Measurements from ENCODE around the gene FGFBP3.

DNA sequence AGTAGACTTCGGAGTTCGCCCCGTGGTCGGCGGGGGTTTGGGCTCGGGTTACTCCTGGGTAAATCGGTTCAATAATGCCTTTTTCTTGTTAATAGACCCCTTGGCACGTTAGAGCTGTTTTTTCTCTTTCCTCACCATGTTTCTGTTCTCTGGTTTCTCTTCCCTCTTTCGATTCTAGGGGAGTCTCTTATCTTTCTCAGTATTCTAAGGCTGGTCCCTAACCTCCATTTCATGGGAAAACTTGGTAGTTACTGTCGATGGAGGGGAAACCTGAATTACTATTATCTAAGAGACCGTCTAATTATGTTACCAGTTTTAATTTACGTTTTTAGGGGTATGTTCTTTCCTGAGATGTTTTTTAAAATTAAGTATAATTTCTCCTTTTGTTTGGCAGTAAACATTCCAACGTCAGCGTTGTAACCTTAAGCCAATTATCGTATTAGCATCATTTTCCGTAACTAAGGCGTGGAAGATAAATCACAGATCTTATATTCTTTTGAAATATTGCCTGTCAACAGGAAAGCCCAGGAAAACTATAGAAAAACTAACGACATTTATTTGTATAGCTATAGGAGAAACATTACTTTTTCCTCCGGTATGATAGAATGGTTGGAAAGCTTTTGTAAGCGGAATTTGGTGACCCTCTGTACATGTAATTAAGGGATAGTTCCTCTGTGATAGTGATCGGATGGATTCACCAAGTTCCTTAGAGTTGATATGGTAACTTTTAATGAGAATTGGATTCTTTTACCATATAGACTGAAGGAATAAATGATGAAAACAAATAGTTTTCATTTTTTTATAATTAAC, 15.1 kb upstream of the FGFBP3 start:
- peak; percentile 80 for TF ChIP-seq SPI1 (IDR thresholded peaks at IDR 0.05; ENCODE audit: low read depth, low read length)
- TF ChIP-seq POLR2AphosphoS5 (IDR thresholded peaks at IDR 0.05; ENCODE audit: low read depth, low read length): no peak
- no peak for TF ChIP-seq POLR2A (IDR thresholded peaks at IDR 0.05; ENCODE audit: low read depth, low read length)

Measured in GM12891 (cell line).